Hepatic stellate cell (primary cell): Measurements from ENCODE around the gene MARCO.

Experiments
- DNase-seq: peaks from one replicate; pipeline ENCODE4 v3.0.0; 2011; ENCODE audit warnings: low spot score

Gene MARCO, protein sequence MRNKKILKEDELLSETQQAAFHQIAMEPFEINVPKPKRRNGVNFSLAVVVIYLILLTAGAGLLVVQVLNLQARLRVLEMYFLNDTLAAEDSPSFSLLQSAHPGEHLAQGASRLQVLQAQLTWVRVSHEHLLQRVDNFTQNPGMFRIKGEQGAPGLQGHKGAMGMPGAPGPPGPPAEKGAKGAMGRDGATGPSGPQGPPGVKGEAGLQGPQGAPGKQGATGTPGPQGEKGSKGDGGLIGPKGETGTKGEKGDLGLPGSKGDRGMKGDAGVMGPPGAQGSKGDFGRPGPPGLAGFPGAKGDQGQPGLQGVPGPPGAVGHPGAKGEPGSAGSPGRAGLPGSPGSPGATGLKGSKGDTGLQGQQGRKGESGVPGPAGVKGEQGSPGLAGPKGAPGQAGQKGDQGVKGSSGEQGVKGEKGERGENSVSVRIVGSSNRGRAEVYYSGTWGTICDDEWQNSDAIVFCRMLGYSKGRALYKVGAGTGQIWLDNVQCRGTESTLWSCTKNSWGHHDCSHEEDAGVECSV

DNA sequence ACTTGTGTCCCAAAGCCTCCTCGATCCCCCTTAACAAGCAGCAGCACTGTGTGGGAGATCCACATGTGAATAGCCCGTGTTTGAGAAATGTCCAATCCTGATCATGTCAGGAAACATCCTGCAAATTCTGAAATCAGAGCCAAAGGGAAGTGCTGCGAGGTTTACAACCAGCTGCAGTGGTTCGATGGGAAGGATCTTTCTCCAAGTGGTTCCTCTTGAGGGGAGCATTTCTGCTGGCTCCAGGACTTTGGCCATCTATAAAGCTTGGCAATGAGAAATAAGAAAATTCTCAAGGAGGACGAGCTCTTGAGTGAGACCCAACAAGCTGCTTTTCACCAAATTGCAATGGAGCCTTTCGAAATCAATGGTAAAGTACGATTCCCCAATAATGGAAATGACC, at the start of gene MARCO:
Gene MARCO, plus strand, starts transcription at position 164 of the 400 bp plus-strand sequence. Its CDS starts 107 bp downstream, at position 271.
- no peak for DNase-seq

GRCh38 chr2:118893100-118893499, 48.9 kb upstream of the MARCO start:
- no peak for DNase-seq

DNA sequence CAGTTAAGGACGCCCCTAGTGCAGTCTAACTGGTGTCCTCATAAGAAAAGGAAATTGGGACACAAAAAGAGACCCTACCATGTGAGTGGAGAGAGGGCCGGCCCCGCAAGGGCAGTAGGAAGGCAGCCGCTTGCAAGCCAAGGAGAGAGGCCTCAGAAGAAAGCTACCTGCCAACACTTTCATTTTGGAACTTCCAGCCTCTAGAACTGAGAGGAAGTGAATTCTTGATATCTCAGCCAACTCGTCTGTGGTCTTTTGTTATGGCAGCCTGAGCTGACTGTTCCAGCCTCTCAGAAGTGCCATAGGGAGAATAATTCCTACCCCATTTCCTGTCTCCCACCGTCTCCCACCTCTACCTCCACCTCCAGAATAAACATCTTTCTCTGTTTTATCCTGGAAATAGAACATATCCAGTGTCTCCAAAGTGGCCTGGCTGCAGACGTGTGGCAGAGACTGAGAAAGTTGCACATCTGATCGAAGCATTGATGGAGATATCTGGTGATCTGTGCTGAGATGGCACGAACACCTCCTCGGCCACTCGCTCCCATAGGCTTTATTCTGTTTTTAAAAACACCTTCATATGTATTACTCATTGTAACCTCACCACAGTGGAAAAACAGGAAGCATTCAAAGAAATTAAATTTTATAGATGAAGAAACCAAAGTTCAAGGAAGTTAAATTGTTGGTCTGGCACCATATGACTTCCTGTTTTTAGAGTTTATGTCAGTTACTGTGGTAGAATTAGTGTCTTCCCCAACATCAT, 39.5 kb upstream of the MARCO start:
- DNase-seq, result no peak

GRCh38 chr2:118903029-118903351, 39.0 kb upstream of the MARCO start:
- no peak for DNase-seq

DNA sequence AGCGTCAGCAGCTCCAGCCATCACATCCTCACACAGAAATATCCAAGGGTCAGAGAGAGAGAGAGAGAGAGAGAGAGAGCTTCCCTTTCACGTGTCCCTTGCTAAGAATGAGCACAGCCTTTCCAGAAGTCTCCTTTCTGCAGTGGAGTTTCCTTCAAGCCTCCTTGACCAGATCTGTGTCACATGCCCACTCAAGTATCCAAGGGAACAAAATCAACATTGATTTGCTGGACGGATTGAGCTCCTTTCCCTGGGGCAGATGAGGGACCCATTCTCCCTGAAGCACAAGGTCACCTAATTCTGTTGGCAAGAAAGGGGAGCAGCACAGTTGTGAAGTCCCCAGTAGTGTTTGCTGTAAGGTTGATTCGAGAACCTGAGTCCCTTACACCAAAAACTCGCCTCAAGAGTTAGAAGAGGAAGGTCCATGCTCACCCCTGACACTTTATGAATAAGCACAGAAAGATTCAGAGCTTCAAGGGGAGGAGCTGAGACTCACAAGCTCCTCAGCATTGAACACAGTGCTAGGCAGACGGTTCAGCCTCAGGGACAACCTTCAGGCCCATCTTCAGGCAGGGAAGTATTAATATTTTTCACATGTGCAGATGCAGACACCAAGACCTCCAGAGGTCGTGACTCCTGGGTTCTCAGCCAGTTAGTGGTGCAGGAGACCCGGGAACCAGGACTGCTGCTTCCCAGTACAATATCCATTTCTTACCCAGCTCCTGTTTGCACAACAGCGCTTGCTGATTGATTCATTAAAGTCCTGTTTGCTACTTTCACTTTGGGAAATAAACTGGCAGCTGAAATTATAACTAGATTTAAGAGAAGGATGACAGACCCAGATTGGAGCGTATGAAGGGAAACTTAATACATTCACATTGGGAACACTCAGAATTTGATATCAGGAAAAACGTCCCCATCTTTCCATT, 38.2 kb upstream of the MARCO start:
- DNase-seq, result no peak

- DNase-seq, result no peak
Measured at GRCh38 chr2:118905206-118905605, 36.8 kb upstream of the MARCO start.

DNA sequence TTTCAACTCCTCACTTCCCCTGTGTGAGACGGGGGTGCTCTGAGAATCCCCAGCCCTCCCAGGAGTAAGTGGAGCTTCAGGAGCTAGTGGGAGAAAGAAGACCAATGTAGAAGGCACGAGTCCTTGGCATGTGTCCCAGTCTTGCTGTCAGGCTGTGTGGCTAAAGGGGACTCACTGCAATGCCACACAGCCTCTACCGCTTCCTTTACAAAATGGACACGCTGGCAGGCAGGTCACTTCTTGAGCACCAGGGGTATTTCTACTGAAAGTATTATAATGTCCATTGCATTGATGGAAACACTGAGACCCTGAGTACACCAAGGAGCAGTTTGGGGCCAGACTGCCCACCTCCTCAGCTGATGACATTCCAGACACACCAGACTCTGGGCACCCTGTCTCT, 35.8 kb upstream of the MARCO start:
- DNase-seq, result no peak

DNA sequence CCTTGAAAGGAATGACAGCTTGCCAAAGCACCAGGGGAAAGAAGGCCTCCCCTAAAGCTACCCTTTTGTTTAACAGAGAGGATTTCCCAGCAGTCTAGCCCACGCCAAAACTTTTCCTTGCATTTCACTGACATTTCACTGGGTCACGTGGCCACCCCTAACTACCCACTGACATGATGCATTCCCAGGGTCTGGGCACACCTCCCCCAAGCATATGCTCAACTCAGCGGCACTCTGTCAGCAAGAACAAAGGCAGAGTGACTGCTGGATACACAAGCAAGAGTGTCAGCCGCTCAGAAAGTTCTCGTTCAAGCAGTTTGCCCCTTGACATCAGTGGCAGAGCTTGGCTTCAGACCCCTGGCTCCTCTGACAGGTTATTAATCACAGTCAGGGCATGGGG, 34.2 kb upstream of the MARCO start:
- DNase-seq, result no peak

DNA sequence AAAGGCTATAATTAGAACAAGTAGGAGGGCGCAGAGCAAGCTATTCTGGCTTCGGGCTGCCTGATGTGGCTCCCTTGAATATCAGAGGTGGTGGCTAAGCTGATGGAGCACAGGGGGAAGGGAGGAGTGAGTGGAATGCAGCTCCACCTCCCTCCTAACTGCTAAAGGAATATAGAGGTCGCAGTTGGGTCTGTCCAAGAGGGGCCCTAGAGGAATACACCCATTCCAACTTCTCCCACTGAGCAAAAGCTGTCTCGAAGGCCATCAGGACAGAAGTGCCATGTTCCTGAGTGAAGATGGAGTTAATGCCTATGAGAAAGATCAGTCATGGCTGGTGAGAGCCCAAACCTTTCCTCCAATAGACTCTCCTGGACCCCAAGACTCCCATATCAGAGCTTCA, 32.8 kb upstream of the MARCO start:
- no peak for DNase-seq

GRCh38 chr2:118911166-118911856, 30.7 kb upstream of the MARCO start:
- no peak for DNase-seq

DNA sequence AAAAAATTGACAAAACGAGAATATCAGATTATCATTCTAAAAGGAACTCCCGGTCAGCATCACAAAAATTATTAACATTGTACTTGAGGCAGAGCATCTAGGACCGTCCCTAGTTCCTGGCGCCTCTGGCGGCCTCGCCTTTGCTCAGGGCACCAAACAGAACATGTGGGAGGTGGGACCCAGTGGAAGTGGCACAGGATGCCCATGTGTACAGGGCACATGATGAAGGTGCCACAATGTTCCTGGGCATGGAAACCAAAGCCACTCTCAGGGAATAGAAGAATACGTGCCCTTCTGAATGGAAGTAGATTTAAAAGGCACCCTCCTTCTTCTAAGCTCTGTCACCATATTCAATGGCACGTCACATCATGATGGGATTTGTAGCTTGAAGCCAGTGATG, 30.1 kb upstream of the MARCO start:
- DNase-seq, result no peak

GRCh38 chr2:118913131-118913802, 28.7 kb upstream of the MARCO start:
- no peak for DNase-seq

DNA sequence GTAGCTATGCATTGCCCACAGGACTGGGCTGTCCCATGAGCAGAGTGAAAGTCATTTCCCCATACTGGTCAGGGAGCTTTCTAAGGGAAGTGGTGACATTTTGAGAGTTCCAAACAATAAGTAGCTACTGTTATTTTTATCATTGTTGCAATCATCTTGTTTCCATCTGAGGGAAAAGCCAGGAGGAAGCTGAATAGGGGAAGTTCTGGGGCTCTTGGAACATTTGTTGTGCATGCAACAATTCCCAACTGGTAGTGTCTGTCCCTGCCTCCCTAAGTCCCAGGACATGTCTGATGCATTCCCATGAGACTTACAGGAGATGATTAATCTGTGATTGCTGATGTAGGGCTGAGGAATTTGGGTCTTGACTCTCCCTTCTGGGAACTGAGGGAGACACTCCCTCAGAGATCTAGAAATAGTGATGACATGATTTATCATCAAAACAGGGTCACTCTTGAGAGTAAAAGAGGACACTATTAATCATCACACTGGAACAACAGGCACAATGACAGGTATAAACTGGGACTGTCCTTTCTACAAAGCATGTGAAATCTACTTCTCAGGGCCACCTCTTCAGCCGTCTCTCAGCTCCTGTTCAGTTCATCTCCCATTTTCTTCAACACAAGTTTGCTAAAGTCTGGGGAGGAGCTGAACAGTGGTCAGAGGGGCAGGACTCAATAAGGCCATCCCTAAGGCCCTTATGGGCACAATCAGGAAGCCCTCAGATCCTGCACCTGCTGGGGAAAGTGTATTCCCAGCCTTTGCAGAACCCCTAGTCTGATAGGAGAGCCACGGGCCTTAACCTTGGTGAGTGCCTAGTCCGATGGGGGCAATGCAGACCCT, 28.0 kb upstream of the MARCO start:
- no peak for DNase-seq

DNA sequence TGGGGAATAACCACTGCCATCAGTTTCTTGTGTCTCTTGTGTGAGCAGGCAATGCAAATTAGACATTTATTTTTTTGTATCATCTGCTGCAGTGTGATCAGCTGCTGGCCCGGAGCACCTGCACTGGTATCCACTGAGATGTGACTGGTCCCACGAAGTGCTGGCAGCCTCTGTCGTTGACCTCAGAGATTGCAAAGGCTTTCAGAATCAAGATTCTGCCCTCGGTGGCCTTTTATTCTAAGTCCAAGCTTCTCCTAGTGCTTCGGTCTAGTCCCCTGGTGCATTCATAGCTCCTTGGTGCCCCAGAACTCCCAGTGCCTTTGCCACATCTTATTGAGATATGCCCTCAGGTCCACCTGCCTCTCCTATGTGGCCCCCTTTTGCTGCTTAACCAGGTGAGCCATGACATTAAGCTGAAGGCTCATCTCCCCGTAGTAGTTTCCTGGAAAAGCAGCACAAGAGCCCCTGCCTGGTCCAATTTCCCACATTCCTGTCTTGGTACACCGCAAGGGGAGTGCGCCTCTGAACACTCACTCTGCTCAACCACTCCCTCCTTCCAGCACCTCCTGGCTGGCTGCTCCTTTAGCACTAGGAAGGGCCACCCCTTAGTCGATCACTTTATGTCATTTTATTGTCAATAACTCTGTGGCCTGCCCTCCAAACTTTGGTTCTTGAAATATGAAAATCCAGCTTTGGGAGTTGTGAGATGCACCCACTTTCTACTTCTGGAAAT, 27.1 kb upstream of the MARCO start:
- DNase-seq, result no peak

DNA sequence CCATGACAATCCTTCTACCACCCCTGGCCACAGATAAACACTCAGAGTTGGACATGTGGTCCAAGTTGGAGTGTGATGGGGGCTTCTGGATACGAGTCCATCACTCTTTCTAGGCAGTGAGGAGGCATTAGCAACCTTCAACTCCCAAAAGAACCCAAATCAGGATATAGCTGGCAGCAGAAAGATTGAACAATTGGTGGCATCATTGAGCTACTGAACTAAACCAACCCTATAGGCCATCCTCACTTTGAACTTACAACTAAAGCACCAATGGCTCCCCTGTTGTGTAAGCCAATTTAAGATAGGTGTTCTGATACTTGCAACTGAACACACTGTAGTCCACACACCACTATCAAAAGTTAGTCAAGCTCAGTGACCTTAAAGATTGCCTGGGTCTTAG, 24.0 kb upstream of the MARCO start:
- no peak for DNase-seq

DNA sequence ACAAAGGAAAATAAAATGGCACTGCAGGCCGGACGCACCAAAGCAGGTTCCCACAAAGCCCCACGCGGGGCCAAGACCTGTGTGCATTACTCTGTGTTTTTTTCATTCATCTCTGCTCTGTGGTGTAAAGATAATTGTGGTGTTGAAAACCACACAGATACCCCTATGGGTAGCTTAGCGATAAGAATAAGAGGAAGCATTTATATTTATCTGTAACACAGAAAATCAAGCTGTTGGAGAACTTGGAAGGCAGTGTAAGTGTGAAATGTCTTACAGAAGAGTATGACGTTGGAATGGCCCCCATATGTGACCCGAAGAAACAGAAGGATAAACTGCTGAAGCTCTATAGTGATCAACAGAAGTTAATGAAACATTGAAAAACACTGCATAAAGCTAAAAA, 20.3 kb upstream of the MARCO start:
- no peak for DNase-seq

DNA sequence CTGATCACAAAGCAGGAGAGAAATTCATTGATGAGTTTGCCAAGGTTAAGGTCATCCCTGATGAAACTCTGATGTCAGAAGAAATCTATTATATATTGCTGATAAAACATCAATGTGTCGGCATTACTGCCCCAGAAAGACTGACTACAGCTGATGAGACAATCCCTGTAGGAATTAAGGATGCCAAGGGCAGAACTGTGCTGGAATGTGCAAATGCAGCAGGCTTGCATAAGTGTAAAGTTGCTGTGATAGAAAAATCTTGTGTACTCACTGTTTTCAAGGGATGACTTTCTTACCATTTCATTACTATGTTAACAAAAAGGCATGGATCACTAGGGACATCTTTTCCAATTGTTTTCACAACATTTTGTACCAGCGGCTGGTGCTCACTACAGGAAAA, 19.7 kb upstream of the MARCO start:
- DNase-seq, result no peak

- no peak for DNase-seq
Measured at GRCh38 chr2:118923371-118923770, 18.6 kb upstream of the MARCO start.

- no peak for DNase-seq
Measured at GRCh38 chr2:118925476-118925875, 16.5 kb upstream of the MARCO start.

DNA sequence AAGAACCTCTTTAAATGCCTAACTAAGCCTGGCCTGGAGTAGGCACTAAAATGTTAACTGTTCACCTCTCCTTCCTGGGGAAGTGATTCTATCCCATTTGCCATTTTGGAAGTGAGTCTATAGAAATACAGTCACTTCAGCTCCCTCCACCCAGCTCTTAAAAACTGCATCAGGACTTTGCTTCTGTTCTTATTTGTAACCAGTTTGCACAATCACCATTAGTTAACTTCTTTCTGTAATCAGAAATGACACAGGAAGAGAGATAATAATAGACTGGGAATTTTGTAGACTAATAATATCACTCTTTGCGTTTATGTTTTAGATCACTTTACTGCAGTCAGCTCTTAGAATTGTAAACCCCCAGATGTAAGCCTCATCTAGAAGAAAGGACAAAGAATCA, 16.0 kb upstream of the MARCO start:
- no peak for DNase-seq
